B cell (primary cell): ENCODE data around the gene PCDHAC2.

Experiments
- EZH2 ChIP-seq: IDR thresholded peaks from 2 replicates; pipeline ENCODE4 v1.6.1; 2012; ENCODE audit warnings: borderline replicate concordance, low read depth, mild to moderate bottlenecking, moderate library complexity, low read length; ENCODE audit not compliant: insufficient read depth, poor library complexity, severe bottlenecking
- TF ChIP-seq, protein P1 (sequence below): fragments of 200-600 bp; IDR thresholded peaks from one replicate; pipeline ENCODE4 v1.8.0; 2022; ENCODE audit warnings: antibody characterized with exemption, mild to moderate bottlenecking

DNA sequence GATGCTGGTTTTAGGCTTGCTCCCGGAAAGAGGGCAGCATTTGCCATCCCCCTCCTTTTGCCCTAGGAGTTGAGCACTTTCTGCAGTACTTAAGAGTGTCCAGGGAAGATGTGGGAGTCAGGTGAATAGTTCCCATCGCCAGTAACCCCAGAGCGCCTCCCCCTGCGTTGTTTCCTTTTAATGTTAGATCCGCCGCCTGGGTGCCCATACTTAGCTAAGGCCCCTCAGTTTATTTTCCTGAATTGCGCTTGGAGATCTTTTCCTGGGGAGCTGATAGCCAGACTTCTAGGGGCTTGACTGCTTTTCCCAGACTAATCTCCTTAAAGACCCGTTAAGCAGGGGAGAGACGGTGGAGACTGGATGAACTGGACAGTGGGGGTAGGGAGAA is 377 bp upstream of the PCDHAC2 start:
- TF ChIP-seq, protein P1, sequence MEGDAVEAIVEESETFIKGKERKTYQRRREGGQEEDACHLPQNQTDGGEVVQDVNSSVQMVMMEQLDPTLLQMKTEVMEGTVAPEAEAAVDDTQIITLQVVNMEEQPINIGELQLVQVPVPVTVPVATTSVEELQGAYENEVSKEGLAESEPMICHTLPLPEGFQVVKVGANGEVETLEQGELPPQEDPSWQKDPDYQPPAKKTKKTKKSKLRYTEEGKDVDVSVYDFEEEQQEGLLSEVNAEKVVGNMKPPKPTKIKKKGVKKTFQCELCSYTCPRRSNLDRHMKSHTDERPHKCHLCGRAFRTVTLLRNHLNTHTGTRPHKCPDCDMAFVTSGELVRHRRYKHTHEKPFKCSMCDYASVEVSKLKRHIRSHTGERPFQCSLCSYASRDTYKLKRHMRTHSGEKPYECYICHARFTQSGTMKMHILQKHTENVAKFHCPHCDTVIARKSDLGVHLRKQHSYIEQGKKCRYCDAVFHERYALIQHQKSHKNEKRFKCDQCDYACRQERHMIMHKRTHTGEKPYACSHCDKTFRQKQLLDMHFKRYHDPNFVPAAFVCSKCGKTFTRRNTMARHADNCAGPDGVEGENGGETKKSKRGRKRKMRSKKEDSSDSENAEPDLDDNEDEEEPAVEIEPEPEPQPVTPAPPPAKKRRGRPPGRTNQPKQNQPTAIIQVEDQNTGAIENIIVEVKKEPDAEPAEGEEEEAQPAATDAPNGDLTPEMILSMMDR = no peak
- TF ChIP-seq EZH2 = no peak
